ENCODE data around the gene NOP14.

The NOP14 gene

DNA sequence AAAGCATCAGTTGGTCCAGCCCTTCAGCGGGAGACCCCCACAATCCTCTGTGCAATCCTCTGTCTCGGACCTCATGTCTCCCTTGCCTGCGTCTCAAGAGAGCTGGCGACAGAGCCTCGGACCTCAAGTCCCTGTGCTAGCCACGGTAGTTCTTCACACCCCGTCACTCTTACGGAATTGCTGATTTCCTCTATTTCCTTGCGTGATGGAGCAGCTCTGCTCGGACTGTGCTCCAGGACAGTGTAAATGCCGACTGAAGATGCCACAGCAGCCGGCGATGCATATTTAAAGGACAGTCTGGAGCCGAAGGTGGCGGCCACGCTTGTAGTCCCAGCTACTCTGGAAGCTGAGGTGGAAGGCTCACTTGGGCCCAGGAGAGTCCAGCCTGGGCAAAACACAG, 2.1 kb upstream of the NOP14 start:
- Mint-ChIP-seq H3K36me3 (ENCODE audit: low read depth) (no peaks in the 10 kb centered on the region), H3K4me3 (peak overlapping the region; percentile 94 to 96 (median 94)), H3K4me1 (peaks cover 33% of the 10 kb centered on the region), H3K27me3 (ENCODE audit: low read depth) (no peaks in the 10 kb centered on the region), H3K9me3 (no peaks in the 10 kb centered on the region), H3K27ac (peak overlapping the region in 2 of 3 experiments; percentile 43 to 57)
- TF ChIP-seq CTCF (IDR thresholded peaks at IDR 0.05; ENCODE audit: unreplicated experiment in 3 of 3), result no peak

DNA sequence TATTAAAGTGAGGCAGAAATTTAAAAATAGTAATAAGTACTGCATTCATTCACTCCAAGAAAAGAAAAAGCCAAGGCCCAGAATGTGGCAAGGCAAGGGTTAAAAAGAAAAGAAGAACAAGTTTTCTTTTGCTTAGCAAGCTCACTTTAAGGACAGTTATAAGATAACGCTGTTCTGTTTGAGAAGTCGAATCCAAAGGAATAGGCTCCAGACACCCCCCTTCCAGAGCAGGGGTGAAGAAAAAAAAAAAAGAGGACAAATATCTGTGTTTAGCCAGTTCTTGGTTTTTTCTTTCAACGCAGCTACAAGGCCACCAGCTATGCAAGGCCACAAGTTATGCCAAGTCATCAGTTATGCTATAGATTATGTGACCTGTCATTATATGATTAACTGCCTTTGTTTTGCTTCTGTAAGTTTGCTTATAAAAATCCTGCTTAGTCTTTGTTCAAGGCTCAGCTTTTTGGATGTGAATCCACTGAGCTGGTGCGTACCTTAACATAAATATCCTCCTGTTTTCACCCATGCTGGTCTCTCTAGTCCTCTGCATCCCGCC, 1.6 kb upstream of the NOP14 start:
- peak overlapping the region; percentile 44 to 86 (median 79) for H3K27ac Mint-ChIP-seq
- no peak for TF ChIP-seq CTCF (IDR thresholded peaks at IDR 0.05; ENCODE audit: unreplicated experiment in 3 of 3)
- no peaks in the 10 kb centered on the region for H3K27me3 Mint-ChIP-seq (ENCODE audit: low read depth)
- H3K9me3 Mint-ChIP-seq, result no peaks in the 10 kb centered on the region
- peak overlapping the region; percentile 94 to 96 (median 94) for H3K4me3 Mint-ChIP-seq
- H3K36me3 Mint-ChIP-seq (ENCODE audit: low read depth), result no peaks in the 10 kb centered on the region
- peaks cover 33% of the 10 kb centered on the region for H3K4me1 Mint-ChIP-seq

- Mint-ChIP-seq H3K4me3 (peak overlapping the region; percentile 94 to 96 (median 94)), H3K36me3 (ENCODE audit: low read depth) (no peaks in the 10 kb centered on the region), H3K27ac (peak overlapping the region; percentile 44 to 86 (median 79)), H3K27me3 (ENCODE audit: low read depth) (no peaks in the 10 kb centered on the region), H3K4me1 (peaks cover 39% of the 10 kb centered on the region), H3K9me3 (no peaks in the 10 kb centered on the region)
- TF ChIP-seq CTCF (IDR thresholded peaks at IDR 0.05; ENCODE audit: unreplicated experiment in 3 of 3), result no peak
Measured at GRCh38 chr4:2963966-2964471, 813 bp upstream of the NOP14 start.

GRCh38 chr4:2962614-2963174, 512 bp downstream of the NOP14 start:
- H3K4me1 Mint-ChIP-seq, result peaks cover 46% of the 10 kb centered on the region
- H3K4me3 Mint-ChIP-seq, result peak overlapping the region; percentile 94 to 96 (median 94)
- no peaks in the 10 kb centered on the region for H3K9me3 Mint-ChIP-seq
- H3K36me3 Mint-ChIP-seq (ENCODE audit: low read depth), result peaks cover 8% of the 10 kb centered on the region
- H3K27ac Mint-ChIP-seq, result peak overlapping the region; percentile 83 to 98 (median 87)
- no peak for TF ChIP-seq CTCF (IDR thresholded peaks at IDR 0.05; ENCODE audit: unreplicated experiment in 3 of 3)
- no peaks in the 10 kb centered on the region for H3K27me3 Mint-ChIP-seq (ENCODE audit: low read depth)

GRCh38 chr4:2961811-2962441, 1.3 kb downstream of the NOP14 start:
- peak overlapping the region; percentile 83 to 98 (median 87) for H3K27ac Mint-ChIP-seq
- no peaks in the 10 kb centered on the region for H3K27me3 Mint-ChIP-seq (ENCODE audit: low read depth)
- H3K4me1 Mint-ChIP-seq, result peaks cover 49% of the 10 kb centered on the region
- peak overlapping the region; percentile 94 to 96 (median 94) for H3K4me3 Mint-ChIP-seq
- no peak for TF ChIP-seq CTCF (IDR thresholded peaks at IDR 0.05; ENCODE audit: unreplicated experiment in 3 of 3)
- H3K9me3 Mint-ChIP-seq, result no peaks in the 10 kb centered on the region
- H3K36me3 Mint-ChIP-seq (ENCODE audit: low read depth), result peaks cover 14% of the 10 kb centered on the region

All from nephron (organoid).